ENCODE data around the gene MDP1. TPM values are rescaled to one million over a fixed set of nuclear protein-coding genes. Genes with fewer than 3 reads are reported as not detected.
A peak's percentile ranks its signal among the peaks of the same experiment; 100 is the strongest.
"Not testable (repeated sequence)": the region's sequence is repeated elsewhere in the genome, so short reads cannot be mapped to it uniquely, and the experiment has no call there.

Gene MDP1
- total and polyA plus RNA-seq, 9 donors = 7.4 to 24.9 (median 8.6) TPM

DNA sequence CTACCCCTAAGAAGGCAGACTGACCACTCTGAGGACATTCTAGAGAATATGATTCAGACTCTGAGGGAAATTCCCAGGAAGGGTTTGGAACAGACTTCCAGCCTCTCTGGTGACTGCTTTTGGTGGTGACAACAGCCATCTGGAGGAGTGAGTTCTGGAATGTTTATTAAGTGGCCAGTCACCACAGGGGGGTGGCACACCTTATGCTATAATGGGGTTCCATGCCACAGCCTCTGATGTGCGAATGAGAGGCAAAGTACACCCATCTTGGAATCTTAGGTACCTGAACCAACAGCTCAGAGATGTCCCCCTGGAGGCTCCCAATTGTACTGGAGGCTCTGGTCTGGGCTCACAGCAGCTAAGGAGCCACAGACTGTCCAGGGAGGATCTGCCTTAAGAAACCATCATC is 36.0 kb upstream of the MDP1 start:
- H3K36me3 ChIP-seq (ENCODE audit: control insufficient read depth, insufficient read depth, low read length) = peaks cover 5% of the 10 kb centered on the region
- H3K4me1 ChIP-seq (ENCODE audit: control insufficient read depth, insufficient read depth, low read length) = no peaks in the 10 kb centered on the region
- 75% methylated on average over 1 of the region's 1 CpG for WGBS (ENCODE audit: insufficient coverage)
- H3K27me3 ChIP-seq (ENCODE audit: control insufficient read depth, insufficient read depth, low read length) = no peaks in the 10 kb centered on the region
- no peaks in the 10 kb centered on the region for H3K9me3 ChIP-seq (replicated peaks; ENCODE audit: control insufficient read depth, low read depth, low read length)
- H3K4me3 ChIP-seq (ENCODE audit: low read length) = no peak overlapping the region
- no peak overlapping the region for H3K27ac ChIP-seq (ENCODE audit: low read length)
- no peak for DNase-seq

DNA sequence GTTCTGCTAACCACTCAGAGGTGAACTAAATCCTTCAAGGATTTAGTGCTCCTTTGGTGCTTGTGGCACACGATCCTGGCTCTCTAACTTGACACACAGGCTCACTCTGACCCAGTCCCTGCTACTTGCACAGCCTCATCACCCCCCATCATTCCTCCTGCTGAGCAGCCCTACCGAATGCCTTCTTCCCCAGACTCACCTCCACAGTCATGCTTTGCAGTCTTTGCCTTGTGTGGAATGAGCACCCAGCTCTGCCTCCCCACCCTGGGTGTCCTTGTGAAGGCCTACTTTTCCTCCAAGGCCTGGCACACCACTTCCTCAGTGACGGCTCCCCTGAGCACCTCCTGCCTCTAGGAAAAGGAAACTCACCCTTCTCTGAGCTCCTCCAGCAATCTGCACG is 34.5 kb upstream of the MDP1 start:
- no peak for DNase-seq
- Histone ChIP-seq H3K4me1 (ENCODE audit: control insufficient read depth, insufficient read depth, low read length) (no peaks in the 10 kb centered on the region), H3K27me3 (ENCODE audit: control insufficient read depth, insufficient read depth, low read length) (no peaks in the 10 kb centered on the region), H3K27ac (ENCODE audit: low read length) (no peak overlapping the region), H3K36me3 (ENCODE audit: control insufficient read depth, insufficient read depth, low read length) (peaks cover 5% of the 10 kb centered on the region), H3K4me3 (ENCODE audit: low read length) (no peak overlapping the region), H3K9me3 (replicated peaks; ENCODE audit: control insufficient read depth, low read depth, low read length) (no peaks in the 10 kb centered on the region)
- WGBS (ENCODE audit: insufficient coverage) = 47% methylated on average over 4 of the region's 4 CpGs

DNA sequence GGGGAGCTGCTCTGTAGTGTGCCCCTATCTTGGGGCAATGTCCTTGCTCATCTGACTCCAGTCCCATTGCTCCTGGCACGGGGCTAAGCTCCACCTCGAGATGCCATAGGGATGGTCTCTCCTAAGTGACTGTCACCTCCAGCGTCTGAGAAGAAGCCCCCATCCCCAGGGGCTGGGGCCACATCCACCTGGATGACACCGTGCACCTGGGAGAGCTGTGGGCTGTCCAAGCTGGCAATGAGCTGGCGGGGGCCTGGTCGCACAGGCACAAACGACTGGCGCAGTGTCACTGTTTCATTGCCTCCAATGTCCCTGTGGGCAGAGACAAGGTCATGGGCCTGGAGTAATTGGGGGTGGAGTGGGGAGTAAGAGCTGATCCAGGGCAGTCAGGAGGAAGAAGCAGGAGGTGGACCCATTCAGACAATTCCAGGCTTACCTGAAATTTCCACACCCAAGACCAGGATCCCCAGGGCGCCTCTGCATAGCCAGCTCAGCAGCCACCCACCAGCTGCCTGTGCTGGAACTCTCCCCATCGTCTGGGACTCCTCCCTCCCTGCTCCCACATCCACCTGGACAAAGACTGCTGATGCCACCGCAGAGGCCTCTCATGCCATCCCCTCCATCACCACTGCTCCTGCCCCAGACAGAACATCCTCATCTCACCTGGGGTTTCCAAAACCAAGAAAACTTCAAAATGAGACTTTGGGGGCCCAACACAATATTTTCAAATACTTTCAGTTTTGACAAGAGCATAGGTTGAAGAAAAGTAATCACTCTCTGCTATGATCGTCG is 33.6 kb upstream of the MDP1 start:
- WGBS (ENCODE audit: insufficient coverage) = 71% methylated on average over 9 of the region's 13 CpGs
- no peak overlapping the region for H3K4me3 ChIP-seq (ENCODE audit: low read length)

DNA sequence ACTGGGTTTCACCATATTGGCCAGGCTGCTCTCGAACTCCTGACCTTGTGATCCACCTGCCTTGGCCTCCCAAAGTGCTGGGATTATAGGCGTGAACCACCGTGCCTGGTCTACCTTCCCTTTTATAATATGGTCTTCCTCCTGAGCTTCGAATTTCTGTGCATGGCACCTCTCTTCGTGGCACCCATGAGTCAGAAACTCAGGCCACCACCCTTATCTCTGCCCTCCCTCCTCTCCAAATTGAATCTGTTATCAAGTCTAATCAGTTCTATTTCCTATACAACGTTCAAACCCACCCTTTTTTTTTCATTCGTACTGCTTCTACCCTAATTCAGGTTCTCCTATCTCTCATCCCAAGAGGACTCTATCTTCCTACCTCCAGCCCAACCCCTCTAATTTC is 31.6 kb upstream of the MDP1 start:
- Histone ChIP-seq H3K4me3 (ENCODE audit: low read length) (no peak overlapping the region), H3K4me1 (ENCODE audit: control insufficient read depth, insufficient read depth, low read length) (peaks cover 9% of the 10 kb centered on the region), H3K36me3 (ENCODE audit: control insufficient read depth, insufficient read depth, low read length) (no peaks in the 10 kb centered on the region), H3K9me3 (replicated peaks; ENCODE audit: control insufficient read depth, low read depth, low read length) (no peaks in the 10 kb centered on the region), H3K27me3 (ENCODE audit: control insufficient read depth, insufficient read depth, low read length) (no peaks in the 10 kb centered on the region), H3K27ac (ENCODE audit: low read length) (no peak overlapping the region)
- no peak for DNase-seq
- 68% methylated on average over 6 of the region's 7 CpGs for WGBS (ENCODE audit: insufficient coverage)

More for the DNA sequence above, 33.6 kb upstream of the MDP1 start:
- Histone ChIP-seq H3K27me3 (ENCODE audit: control insufficient read depth, insufficient read depth, low read length) (no peaks in the 10 kb centered on the region), H3K9me3 (replicated peaks; ENCODE audit: control insufficient read depth, low read depth, low read length) (no peaks in the 10 kb centered on the region), H3K27ac (ENCODE audit: low read length) (no peak overlapping the region), H3K4me1 (ENCODE audit: control insufficient read depth, insufficient read depth, low read length) (no peaks in the 10 kb centered on the region), H3K36me3 (ENCODE audit: control insufficient read depth, insufficient read depth, low read length) (peaks cover under 1% of the 10 kb centered on the region)
- no peak for DNase-seq

DNA sequence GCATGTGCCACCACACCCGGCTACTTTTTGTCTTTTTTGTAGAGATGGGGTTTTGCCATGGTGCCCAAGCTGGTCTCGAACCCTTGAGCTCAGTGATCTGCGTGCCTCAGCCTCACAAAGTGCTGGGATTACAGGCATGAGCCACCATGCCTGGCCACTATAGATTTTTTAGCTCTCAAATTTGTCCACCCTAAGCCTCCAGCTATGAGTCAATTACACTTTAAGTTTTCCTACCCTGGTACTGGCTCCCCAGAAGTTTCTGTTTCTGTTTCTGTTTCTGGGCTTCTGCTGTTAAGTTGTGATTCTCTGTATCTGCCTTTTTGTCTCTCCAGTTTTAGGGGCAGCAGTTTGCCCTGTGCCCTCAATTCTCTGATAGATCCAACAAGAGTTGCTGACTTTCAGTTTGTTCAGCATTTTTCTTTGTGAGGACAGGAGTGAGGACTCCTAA is 30.9 kb upstream of the MDP1 start:
- H3K9me3 ChIP-seq (replicated peaks; ENCODE audit: control insufficient read depth, low read depth, low read length) = no peaks in the 10 kb centered on the region
- H3K4me1 ChIP-seq (ENCODE audit: control insufficient read depth, insufficient read depth, low read length) = peaks cover 10% of the 10 kb centered on the region
- no peaks in the 10 kb centered on the region for H3K27me3 ChIP-seq (ENCODE audit: control insufficient read depth, insufficient read depth, low read length)
- WGBS (ENCODE audit: insufficient coverage) = 93% methylated on average over 3 of the region's 3 CpGs
- no peak overlapping the region for H3K27ac ChIP-seq (ENCODE audit: low read length)
- H3K36me3 ChIP-seq (ENCODE audit: control insufficient read depth, insufficient read depth, low read length) = no peaks in the 10 kb centered on the region
- H3K4me3 ChIP-seq (ENCODE audit: low read length) = no peak overlapping the region
- DNase-seq = no peak

DNA sequence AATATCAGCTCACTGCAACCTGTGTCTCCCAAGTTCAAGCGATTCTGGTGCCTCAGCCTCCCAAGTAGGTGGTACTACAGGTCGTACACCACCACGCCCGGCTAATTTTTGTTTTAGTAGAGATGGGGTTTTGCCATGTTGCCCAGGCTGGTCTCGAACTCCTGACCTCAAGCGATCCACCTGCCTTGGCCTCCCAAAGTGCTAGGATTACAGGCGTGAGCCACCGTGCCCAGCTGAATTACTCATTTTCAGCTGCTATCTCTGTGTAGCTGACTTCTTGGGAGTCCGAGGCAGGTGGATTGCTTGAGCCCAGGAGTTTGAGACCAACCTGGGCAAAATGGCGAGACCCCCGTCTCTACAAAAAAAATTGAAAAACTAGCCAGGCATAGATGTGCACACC is 29.5 kb upstream of the MDP1 start:
- H3K9me3 ChIP-seq (replicated peaks; ENCODE audit: control insufficient read depth, low read depth, low read length); DNase-seq; H3K4me3 ChIP-seq (ENCODE audit: low read length); H3K27me3 ChIP-seq (ENCODE audit: control insufficient read depth, insufficient read depth, low read length); H3K36me3 ChIP-seq (ENCODE audit: control insufficient read depth, insufficient read depth, low read length); H3K27ac ChIP-seq (ENCODE audit: low read length): not testable (repeated sequence)
- 96% methylated on average over 10 of the region's 11 CpGs for WGBS (ENCODE audit: insufficient coverage)
- H3K4me1 ChIP-seq (ENCODE audit: control insufficient read depth, insufficient read depth, low read length) = peaks cover 24% of the 10 kb centered on the region

DNA sequence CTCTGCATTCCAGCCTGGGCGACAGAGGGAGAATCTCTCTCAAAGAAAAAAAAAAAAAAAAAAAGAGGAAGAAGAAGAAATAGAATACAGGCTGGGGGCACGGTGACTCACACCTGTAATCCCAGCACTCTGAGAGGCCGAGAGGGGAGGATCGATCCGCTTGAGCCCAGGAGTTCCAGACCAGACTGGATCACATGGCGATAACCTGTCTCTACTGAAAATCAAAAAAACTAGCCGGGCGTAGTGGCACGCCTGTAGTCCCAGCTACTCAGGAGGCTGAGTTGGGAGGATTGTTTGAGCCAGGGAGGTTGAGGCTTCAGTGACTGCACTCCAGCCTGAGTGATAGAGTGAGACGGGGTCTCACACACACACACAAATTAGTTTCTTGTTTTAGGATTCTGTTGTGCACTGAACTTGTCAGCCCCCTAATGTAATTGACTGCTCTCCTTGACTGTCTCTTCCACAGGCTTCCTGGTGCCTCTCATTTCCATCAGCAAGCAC is 27.5 kb upstream of the MDP1 start:
- H3K4me3 ChIP-seq (ENCODE audit: low read length) = peak overlapping the region; percentile 86
- H3K4me1 ChIP-seq (ENCODE audit: control insufficient read depth, insufficient read depth, low read length) = peaks cover 29% of the 10 kb centered on the region
- H3K9me3 ChIP-seq (replicated peaks; ENCODE audit: control insufficient read depth, low read depth, low read length) = no peaks in the 10 kb centered on the region
- peak overlapping the region; percentile 99 for H3K27ac ChIP-seq (ENCODE audit: low read length)
- peak; percentile 39 for DNase-seq
- peaks cover 28% of the 10 kb centered on the region for H3K36me3 ChIP-seq (ENCODE audit: control insufficient read depth, insufficient read depth, low read length)
- H3K27me3 ChIP-seq (ENCODE audit: control insufficient read depth, insufficient read depth, low read length) = no peaks in the 10 kb centered on the region
- 60% methylated on average over 2 of the region's 10 CpGs for WGBS (ENCODE audit: insufficient coverage)

DNA sequence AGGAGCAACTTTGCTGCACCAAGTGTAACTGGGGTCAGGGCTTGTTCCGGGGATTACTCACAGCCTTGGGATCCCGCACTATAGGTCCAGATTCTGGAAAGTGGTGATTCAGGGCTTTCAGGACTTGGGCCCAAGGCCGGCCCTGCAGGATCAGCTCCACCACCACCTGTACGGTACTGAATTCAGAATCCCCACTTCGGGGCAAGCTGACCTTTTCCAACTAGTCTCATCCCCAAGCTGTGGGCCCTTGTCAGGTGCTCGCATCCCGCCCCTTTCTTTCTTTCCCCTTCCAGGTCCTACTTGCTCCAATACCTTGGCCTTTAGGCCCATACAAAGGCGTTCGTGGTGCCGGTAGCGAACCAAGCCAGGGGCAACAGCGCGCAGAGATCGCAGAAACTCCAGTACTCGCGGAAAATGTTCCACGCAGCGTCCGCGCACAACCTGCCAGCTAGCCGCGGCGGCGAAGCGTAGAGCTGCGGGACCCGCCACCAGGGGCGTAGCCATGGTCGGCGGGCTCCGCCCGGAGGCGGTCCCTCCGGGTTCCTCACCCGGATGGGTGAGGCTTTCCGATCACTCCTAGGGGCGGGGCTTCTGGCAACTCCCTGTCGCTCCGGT is 26.1 kb upstream of the MDP1 start:
- 1% methylated on average over 37 of the region's 39 CpGs for WGBS (ENCODE audit: insufficient coverage)
- peak; percentile 97 for DNase-seq
- Histone ChIP-seq H3K27ac (ENCODE audit: low read length) (peak overlapping the region; percentile 99), H3K9me3 (replicated peaks; ENCODE audit: control insufficient read depth, low read depth, low read length) (no peaks in the 10 kb centered on the region), H3K27me3 (ENCODE audit: control insufficient read depth, insufficient read depth, low read length) (no peaks in the 10 kb centered on the region), H3K4me1 (ENCODE audit: control insufficient read depth, insufficient read depth, low read length) (peaks cover 29% of the 10 kb centered on the region), H3K36me3 (ENCODE audit: control insufficient read depth, insufficient read depth, low read length) (peaks cover 43% of the 10 kb centered on the region), H3K4me3 (ENCODE audit: low read length) (peak overlapping the region; percentile 86)

DNA sequence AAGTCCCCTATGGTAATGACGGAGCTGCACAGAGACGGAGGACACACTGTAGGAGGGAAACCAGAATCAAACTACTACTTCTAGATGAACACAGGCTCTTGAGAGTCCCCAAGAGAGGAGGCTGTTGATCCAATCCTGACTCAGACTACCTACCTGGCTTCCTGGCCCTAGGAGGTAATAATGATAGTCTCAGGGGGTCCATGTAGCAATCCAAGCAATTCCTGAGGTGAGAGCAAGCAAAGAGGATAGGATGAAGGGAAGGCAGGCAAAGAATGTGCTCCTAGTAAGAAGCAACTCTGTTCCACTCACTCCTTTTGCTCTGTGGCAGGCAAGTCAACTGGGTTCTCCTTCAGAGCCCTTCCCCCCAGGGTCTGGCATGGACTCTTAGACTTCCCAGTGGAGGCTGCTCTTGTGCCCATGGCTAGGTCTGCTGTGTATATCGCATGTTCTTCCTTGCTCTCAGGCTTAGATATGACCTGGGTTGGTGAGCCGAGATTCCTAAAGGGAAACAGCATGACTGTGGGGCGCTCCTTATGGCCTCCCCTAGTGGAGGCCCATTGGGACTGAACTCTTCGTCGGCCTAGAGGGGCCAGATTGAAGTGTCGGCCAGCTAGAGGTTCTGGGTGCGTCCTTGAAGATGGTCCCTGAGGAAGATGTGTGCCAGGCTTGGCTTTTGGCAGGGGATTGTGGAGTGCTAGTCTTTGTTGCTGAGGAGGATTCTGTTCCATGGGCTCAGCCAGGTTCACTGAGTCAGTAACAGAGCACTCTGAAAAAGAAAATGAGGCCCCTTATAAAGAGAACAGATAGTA is 24.4 kb upstream of the MDP1 start:
- DNase-seq = peak; percentile 23
- no peak overlapping the region for H3K4me3 ChIP-seq (ENCODE audit: low read length)
- peaks cover 29% of the 10 kb centered on the region for H3K4me1 ChIP-seq (ENCODE audit: control insufficient read depth, insufficient read depth, low read length)
- H3K9me3 ChIP-seq (replicated peaks; ENCODE audit: control insufficient read depth, low read depth, low read length) = no peaks in the 10 kb centered on the region
- 80% methylated on average over 6 of the region's 9 CpGs for WGBS (ENCODE audit: insufficient coverage)
- H3K27ac ChIP-seq (ENCODE audit: low read length) = no peak overlapping the region
- H3K27me3 ChIP-seq (ENCODE audit: control insufficient read depth, insufficient read depth, low read length) = no peaks in the 10 kb centered on the region
- H3K36me3 ChIP-seq (ENCODE audit: control insufficient read depth, insufficient read depth, low read length) = peaks cover 56% of the 10 kb centered on the region

DNA sequence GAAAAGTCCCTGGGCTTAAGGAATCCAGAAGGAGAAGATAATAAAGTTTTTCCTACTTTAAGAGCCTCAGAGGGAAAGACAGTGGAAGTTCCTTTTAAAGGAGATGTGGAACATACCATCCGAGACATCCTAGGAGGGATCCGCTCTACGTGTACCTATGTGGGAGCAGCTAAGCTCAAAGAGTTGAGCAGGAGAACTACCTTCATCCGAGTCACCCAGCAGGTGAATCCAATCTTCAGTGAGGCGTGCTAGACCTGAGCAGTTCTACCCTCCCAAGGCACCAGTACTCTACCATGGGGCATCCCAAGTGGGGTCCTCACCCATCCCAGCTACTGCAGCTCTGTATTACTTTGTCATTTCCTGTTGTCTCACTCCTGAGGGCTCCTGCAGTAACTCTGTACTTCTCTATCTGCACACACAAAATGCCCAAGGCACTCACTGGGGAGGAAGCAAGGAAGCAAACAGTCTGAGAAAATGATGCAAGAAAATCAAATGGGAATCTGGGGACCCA is 22.7 kb upstream of the MDP1 start:
- H3K4me1 ChIP-seq (ENCODE audit: control insufficient read depth, insufficient read depth, low read length) = peaks cover 28% of the 10 kb centered on the region

More for the DNA sequence above, 22.7 kb upstream of the MDP1 start:
- no peak overlapping the region for H3K27ac ChIP-seq (ENCODE audit: low read length)
- DNase-seq = no peak
- no peaks in the 10 kb centered on the region for H3K27me3 ChIP-seq (ENCODE audit: control insufficient read depth, insufficient read depth, low read length)
- no peak overlapping the region for H3K4me3 ChIP-seq (ENCODE audit: low read length)
- no peaks in the 10 kb centered on the region for H3K9me3 ChIP-seq (replicated peaks; ENCODE audit: control insufficient read depth, low read depth, low read length)
- 82% methylated on average over 4 of the region's 5 CpGs for WGBS (ENCODE audit: insufficient coverage)
- H3K36me3 ChIP-seq (ENCODE audit: control insufficient read depth, insufficient read depth, low read length) = peaks cover 65% of the 10 kb centered on the region
